ENCODE measurements around the gene SHLD3.
A peak's percentile ranks its signal among the peaks of the same experiment; 100 is the strongest.
"Not testable (repeated sequence)": the region's sequence is repeated elsewhere in the genome, so short reads cannot be mapped to it uniquely, and the experiment has no call there.

The SHLD3 gene

GRCh38 chr5:65647941-65648340 is 23.1 kb downstream of the SHLD3 start:
- no peak overlapping the region for H3K4me3 Mint-ChIP-seq
- peak overlapping the region; percentile 28 for H3K27ac Mint-ChIP-seq
- H3K27me3 Mint-ChIP-seq = no peaks in the 10 kb centered on the region
- no peak for ATAC-seq (ENCODE audit: low read depth)
- no peaks in the 10 kb centered on the region for H3K4me1 Mint-ChIP-seq
- no peak for DNase-seq (ENCODE audit: low spot score in 2 of 2)
- peaks cover 18% of the 10 kb centered on the region for H3K36me3 Mint-ChIP-seq
- no peaks in the 10 kb centered on the region for H3K9me3 Mint-ChIP-seq

GRCh38 chr5:65651144-65651543 is 26.3 kb downstream of the SHLD3 start:
- ATAC-seq (ENCODE audit: low read depth) (no peak), DNase-seq (ENCODE audit: low spot score in 2 of 2) (no peak)
- peaks cover 18% of the 10 kb centered on the region for H3K36me3 Mint-ChIP-seq
- H3K27ac Mint-ChIP-seq = no peak overlapping the region
- H3K4me3 Mint-ChIP-seq = no peak overlapping the region
- H3K4me1 Mint-ChIP-seq = no peaks in the 10 kb centered on the region
- H3K27me3 Mint-ChIP-seq = no peaks in the 10 kb centered on the region
- no peaks in the 10 kb centered on the region for H3K9me3 Mint-ChIP-seq

- Mint-ChIP-seq H3K9me3 (no peaks in the 10 kb centered on the region), H3K36me3 (peaks cover 9% of the 10 kb centered on the region), H3K4me1 (no peaks in the 10 kb centered on the region), H3K27me3 (no peaks in the 10 kb centered on the region), H3K27ac (no peak overlapping the region), H3K4me3 (no peak overlapping the region)
- no peak for DNase-seq (ENCODE audit: low spot score in 2 of 2)
- ATAC-seq (ENCODE audit: low read depth) = no peak
These were observed 29.9 kb downstream of the SHLD3 start for GRCh38 chr5:65654713-65655112.

- Mint-ChIP-seq H3K27me3 (no peaks in the 10 kb centered on the region), H3K36me3 (peaks cover 16% of the 10 kb centered on the region)
- DNase-seq (ENCODE audit: low spot score in 2 of 2) = no peak
These were observed 39.1 kb downstream of the SHLD3 start for GRCh38 chr5:65663804-65664521.

GRCh38 chr5:65668696-65669095 is 43.9 kb downstream of the SHLD3 start:
- peaks cover 5% of the 10 kb centered on the region for H3K36me3 Mint-ChIP-seq
- no peak overlapping the region for H3K27ac Mint-ChIP-seq
- ATAC-seq (ENCODE audit: low read depth) (no peak), DNase-seq (ENCODE audit: low spot score in 2 of 2) (no peak)
- H3K9me3 Mint-ChIP-seq = no peaks in the 10 kb centered on the region
- no peaks in the 10 kb centered on the region for H3K4me1 Mint-ChIP-seq
- H3K4me3 Mint-ChIP-seq = no peak overlapping the region
- H3K27me3 Mint-ChIP-seq = no peaks in the 10 kb centered on the region

More at GRCh38 chr5:65663804-65664521, 39.1 kb downstream of the SHLD3 start:
- no peak overlapping the region for H3K27ac Mint-ChIP-seq
- no peak for ATAC-seq (ENCODE audit: low read depth)
- no peaks in the 10 kb centered on the region for H3K9me3 Mint-ChIP-seq
- H3K4me1 Mint-ChIP-seq = no peaks in the 10 kb centered on the region
- H3K4me3 Mint-ChIP-seq = no peak overlapping the region

- Mint-ChIP-seq H3K27me3 (no peaks in the 10 kb centered on the region), H3K4me3 (no peak overlapping the region), H3K27ac (no peak overlapping the region), H3K4me1 (no peaks in the 10 kb centered on the region), H3K9me3 (no peaks in the 10 kb centered on the region), H3K36me3 (peaks cover 22% of the 10 kb centered on the region)
- ATAC-seq (ENCODE audit: low read depth) = no peak
- DNase-seq (ENCODE audit: low spot score in 2 of 2) = no peak
These were observed 48.0 kb downstream of the SHLD3 start for GRCh38 chr5:65672796-65673195.

GRCh38 chr5:65674749-65675148 is 49.9 kb downstream of the SHLD3 start:
- H3K36me3 Mint-ChIP-seq = peaks cover 32% of the 10 kb centered on the region
- H3K4me3 Mint-ChIP-seq = no peak overlapping the region
- H3K4me1 Mint-ChIP-seq = no peaks in the 10 kb centered on the region
- no peaks in the 10 kb centered on the region for H3K9me3 Mint-ChIP-seq
- no peak overlapping the region for H3K27ac Mint-ChIP-seq
- no peak for ATAC-seq (ENCODE audit: low read depth)
- DNase-seq (ENCODE audit: low spot score in 2 of 2) = no peak
- no peaks in the 10 kb centered on the region for H3K27me3 Mint-ChIP-seq

- not testable (repeated sequence) for H3K4me3 Mint-ChIP-seq; H3K27me3 Mint-ChIP-seq; ATAC-seq (ENCODE audit: low read depth); DNase-seq (ENCODE audit: low spot score in 2 of 2); H3K9me3 Mint-ChIP-seq; H3K27ac Mint-ChIP-seq; H3K4me1 Mint-ChIP-seq
- peaks cover 35% of the 10 kb centered on the region for H3K36me3 Mint-ChIP-seq
These were observed 51.2 kb downstream of the SHLD3 start for GRCh38 chr5:65676056-65676455.

All from memory B cell (primary cell).